Cerebellar cortex (tissue), 1 donor: ENCODE results near the gene IPMK.
"Not testable (repeated sequence)": the region's sequence is repeated elsewhere in the genome, so short reads cannot be mapped to it uniquely, and the experiment has no call there.

Source experiments
- DNase-seq: peaks from one replicate; pipeline ENCODE4 v3.0.0-alpha.2; 2015; ENCODE audit warnings: low spot score

IPMK gene

GRCh38 chr10:58220769-58221451 lies 46.8 kb downstream of the IPMK start:
- DNase-seq: no peak

GRCh38 chr10:58219875-58220274 lies 47.8 kb downstream of the IPMK start:
- DNase-seq: no peak

- DNase-seq: no peak
Observed at GRCh38 chr10:58217612-58218011, 50.1 kb downstream of the IPMK start.

- DNase-seq: no peak
Observed at GRCh38 chr10:58212622-58213021, 55.1 kb downstream of the IPMK start.

GRCh38 chr10:58210160-58210559 lies 57.5 kb downstream of the IPMK start:
- no peak for DNase-seq

GRCh38 chr10:58209669-58210068 lies 58.0 kb downstream of the IPMK start:
- no peak for DNase-seq

GRCh38 chr10:58206251-58206650 lies 61.4 kb downstream of the IPMK start:
- no peak for DNase-seq

- DNase-seq: no peak
Observed at GRCh38 chr10:58201704-58202103, 66.0 kb downstream of the IPMK start.

- peak; percentile 4 for DNase-seq
Observed at GRCh38 chr10:58189269-58189668, 78.4 kb downstream of the IPMK start.

- no peak for DNase-seq
Observed at GRCh38 chr10:58184120-58184670, 83.5 kb downstream of the IPMK start.

- DNase-seq: no peak
Observed at GRCh38 chr10:58180666-58181065, 87.0 kb downstream of the IPMK start.

- DNase-seq: no peak
Observed at GRCh38 chr10:58179238-58179637, 88.5 kb downstream of the IPMK start.

GRCh38 chr10:58178811-58179210 lies 88.9 kb downstream of the IPMK start:
- no peak for DNase-seq

- peak; percentile 46 for DNase-seq
Observed at GRCh38 chr10:58177362-58177947, 90.2 kb downstream of the IPMK start.

GRCh38 chr10:58175990-58176900 lies 91.4 kb downstream of the IPMK start:
- no peak for DNase-seq

GRCh38 chr10:58174831-58175230 lies 92.9 kb downstream of the IPMK start:
- no peak for DNase-seq

GRCh38 chr10:58173391-58173790 lies 94.3 kb downstream of the IPMK start:
- DNase-seq: no peak

- no peak for DNase-seq
Observed at GRCh38 chr10:58171146-58171545, 96.5 kb downstream of the IPMK start.

- no peak for DNase-seq
Observed at GRCh38 chr10:58164517-58164916, 103.2 kb downstream of the IPMK start.

GRCh38 chr10:58158806-58159205 lies 108.9 kb downstream of the IPMK start:
- DNase-seq: no peak

- no peak for DNase-seq
Observed at GRCh38 chr10:58157076-58157766, 110.5 kb downstream of the IPMK start.

- DNase-seq: not testable (repeated sequence)
Observed at GRCh38 chr10:58155941-58156340, 111.8 kb downstream of the IPMK start.
